Hematopoietic multipotent progenitor cell treated with erythropoietin and hydrocortisone succinate and interleukin-3 and kit ligand, for 4 days (in vitro differentiated cells): ENCODE results near the gene EDA.
"Not testable (repeated sequence)": the region's sequence is repeated elsewhere in the genome, so short reads cannot be mapped to it uniquely, and the experiment has no call there.

ENCODE experiments used
- DNase-seq: peaks from one replicate; pipeline ENCODE4 v3.0.0-alpha.2; 2015

Gene EDA

GRCh38 chrX:69748055-69748454 is 132.1 kb downstream of the EDA start:
- no peak for DNase-seq

GRCh38 chrX:69759921-69760625 is 144.2 kb downstream of the EDA start:
- no peak for DNase-seq

- DNase-seq, result no peak
These were observed 145.7 kb downstream of the EDA start for GRCh38 chrX:69761633-69762032.

- no peak for DNase-seq
These were observed 146.4 kb downstream of the EDA start for GRCh38 chrX:69762340-69762739.

DNA sequence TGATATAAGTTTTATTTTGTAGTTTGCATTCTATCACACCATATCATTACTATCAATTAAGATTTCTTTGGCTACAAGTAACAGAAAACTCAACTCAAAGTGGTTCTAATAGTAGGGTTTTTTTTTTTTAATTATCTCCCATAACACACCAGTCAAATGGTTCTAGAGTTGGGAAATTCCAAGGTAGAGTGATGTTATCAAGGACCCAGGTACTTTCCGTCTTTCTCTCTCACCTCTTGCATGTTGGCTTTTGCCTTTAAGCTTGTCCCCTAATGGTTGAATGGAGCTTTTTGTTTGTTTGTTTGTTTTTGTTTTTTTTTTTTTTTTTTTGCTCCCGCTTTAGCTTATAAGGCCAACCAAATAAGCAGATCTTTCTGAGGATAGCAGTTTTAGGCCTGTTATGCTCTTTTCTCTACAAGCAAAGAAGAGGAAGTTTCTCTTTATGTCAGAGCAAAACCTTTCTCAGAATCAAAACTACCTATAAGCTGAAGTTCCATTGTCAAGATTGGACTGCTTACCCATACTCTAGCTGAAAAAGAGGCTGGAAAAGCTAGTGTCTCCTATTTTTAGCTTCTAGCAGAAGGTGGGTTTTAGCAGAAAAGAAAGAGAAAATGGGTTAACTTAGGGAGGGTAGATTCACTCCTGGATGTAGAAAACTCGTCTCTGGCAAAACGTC is 177.5 kb downstream of the EDA start:
- DNase-seq, result no peak

GRCh38 chrX:69795702-69796101 is 179.8 kb downstream of the EDA start:
- DNase-seq, result no peak

GRCh38 chrX:69807400-69807799 is 191.5 kb downstream of the EDA start:
- DNase-seq, result no peak

DNA sequence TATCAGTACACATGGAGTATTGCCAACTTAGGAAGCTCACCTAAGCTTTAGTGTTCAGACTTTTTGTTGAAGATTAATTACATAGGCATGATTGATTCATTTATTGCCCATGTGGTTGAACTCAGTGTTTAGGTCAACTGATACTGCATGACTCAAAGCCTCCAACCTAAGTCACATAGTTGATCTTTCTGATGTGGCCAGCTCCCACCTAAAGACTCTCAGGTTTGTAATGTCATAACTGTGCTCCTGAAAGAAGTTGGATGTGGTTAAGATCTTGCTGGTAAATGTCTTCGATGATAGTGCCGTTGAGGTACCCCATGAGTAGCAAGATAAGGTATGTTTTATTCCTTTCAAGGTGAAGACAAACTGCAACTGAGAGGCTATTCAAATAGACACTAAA is 192.5 kb downstream of the EDA start:
- no peak for DNase-seq

GRCh38 chrX:69813677-69814076 is 197.8 kb downstream of the EDA start:
- DNase-seq, result no peak

- DNase-seq, result no peak
These were observed 199.2 kb downstream of the EDA start for GRCh38 chrX:69815063-69815462.

- no peak for DNase-seq
These were observed 199.6 kb downstream of the EDA start for GRCh38 chrX:69815519-69815918.

GRCh38 chrX:69844636-69845035 is 228.7 kb downstream of the EDA start:
- DNase-seq, result no peak

DNA sequence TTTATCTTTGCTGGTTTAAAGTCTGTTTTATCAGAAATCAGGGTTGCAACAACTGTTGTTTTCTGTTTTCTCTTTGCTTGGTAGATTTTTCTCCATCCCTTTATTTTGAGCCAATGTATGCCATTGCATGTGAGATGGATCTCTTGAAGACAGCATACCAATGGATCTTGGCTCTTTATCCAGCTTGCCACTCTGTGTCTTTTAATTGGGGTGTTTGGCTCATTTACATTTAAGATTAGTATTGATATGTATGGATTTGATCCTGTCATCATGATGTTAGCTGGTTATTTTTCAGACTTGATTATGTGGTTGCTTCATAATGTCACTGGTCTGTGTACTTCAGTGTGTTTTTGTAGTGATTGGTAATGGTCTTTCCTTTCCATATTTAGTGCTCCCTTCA is 244.1 kb downstream of the EDA start:
- not testable (repeated sequence) for DNase-seq

- DNase-seq, result no peak
These were observed 260.3 kb downstream of the EDA start for GRCh38 chrX:69876221-69876620.

DNA sequence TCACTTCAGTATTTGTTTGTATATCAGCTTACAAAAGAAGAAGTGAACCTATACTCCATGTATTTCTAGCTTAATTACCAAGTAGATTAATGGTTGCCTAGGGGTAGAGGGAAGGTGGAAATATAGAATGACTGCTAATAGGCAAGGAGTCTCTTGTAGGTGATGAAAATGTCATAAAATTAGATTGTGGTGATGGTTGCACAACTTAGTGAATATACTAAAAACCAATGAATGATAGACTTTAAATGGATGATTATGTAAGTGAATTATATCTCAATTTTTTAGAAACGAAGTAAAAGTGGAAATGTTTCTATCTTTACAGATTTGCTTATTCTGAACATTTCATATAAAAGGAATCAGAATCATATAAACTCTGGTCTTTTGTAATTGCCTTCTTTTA is 268.3 kb downstream of the EDA start:
- DNase-seq, result no peak

DNA sequence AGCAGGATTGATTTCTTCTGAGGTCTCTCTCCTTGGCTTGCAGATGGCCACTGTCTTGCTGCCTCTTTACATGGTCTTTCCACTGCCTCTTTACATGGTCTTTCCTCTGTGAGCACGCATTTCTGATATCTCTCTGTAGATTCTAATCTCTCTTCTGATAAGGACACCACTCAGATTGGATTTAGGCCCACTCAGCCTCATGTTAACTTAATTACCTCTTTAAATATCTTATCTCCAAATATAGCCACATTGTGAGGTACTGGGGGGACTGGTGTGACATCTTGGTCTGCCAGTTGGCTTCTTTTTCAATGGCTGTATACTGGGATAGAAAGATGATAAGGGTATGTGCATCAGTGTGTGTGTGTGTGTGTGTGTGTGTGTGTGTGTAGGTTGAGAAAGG is 280.1 kb downstream of the EDA start:
- DNase-seq, result no peak

DNA sequence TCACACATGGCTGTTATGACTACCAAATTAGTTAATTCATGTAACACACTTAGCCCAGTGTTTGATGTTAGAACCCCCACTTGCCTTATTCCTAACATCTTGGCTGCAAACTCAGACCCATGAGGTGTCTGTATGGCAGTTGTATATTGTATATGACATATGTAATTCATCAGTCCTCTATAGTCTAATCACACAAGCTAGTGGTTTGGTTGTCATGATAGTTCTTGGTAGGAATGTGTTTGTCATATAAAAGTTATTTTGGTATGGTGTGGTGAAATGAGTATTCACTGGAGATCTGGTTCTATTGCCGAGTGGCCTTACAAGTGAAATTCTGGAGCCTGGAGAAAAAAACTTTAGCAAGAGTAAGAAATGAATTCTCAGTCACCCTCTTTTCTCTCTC is 284.6 kb downstream of the EDA start:
- no peak for DNase-seq

GRCh38 chrX:69906447-69906846 is 290.5 kb downstream of the EDA start:
- DNase-seq, result no peak

GRCh38 chrX:69914781-69915180 is 298.9 kb downstream of the EDA start:
- no peak for DNase-seq

- DNase-seq, result no peak
These were observed 303.8 kb downstream of the EDA start for GRCh38 chrX:69919749-69920148.

DNA sequence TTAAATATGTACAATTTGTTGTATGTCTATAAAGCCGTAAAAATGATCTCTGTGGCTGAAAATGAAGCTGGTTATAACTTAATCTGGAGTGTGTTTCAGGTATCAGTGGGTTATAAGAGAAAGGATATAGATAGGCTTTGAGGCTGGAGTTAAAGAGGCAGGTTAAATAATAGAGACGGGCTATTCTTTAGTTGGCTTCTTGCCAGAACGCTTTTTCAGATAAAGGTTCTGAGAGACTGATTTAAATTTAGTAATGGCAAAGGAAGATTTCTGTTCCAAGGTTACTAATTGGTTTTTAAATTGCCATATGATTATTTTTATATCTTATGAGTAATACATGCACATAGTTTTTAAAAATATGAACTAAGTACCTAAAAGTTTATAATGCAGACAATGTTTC is 316.4 kb downstream of the EDA start:
- DNase-seq, result no peak

GRCh38 chrX:69948276-69948797 is 332.4 kb downstream of the EDA start:
- DNase-seq, result no peak

GRCh38 chrX:69951753-69952152 is 335.8 kb downstream of the EDA start:
- DNase-seq, result no peak

DNA sequence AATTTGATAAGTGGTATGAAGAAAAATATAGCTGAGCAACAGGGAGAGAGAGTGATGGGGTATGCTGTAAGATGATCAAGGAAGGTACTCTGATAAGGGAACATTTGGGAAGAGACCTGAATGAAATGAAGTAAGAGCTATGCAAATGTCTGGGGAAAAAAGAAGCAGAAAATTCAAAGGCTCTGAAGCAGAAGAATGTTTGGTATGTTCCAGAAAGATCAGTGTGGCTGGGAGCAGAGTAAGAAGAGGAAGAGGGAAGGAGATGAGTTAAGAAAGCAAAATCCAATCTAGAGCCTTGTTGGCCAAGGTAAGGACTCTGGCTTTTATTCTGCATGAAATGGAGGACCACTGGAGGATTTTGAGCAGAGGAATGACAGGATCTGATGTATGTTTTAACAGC is 343.8 kb downstream of the EDA start:
- no peak for DNase-seq
